Measurements from ENCODE around the gene TEN1.

DNA sequence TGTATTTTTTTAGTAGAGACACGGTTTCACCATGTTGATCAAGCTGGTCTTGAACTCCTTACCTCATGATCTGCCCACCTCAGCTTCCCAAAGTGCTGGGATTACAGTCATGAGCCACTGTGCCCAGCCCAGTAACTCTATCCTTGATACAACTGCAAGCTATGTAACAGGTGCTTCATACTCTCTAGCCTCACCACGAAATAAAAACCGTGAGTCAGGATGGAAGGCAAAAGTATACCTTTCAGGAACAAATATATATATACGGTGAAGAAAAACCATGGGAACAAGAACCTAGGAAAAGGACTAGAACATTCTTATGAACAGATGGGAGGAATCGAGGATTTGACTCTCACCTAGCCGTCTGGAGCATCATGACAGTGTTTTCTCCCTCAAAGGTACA lies 28.6 kb upstream of the TEN1 start:
- TF ChIP-seq POLR2A (IDR thresholded peaks at IDR 0.05; ENCODE audit: low read length) (no peak), GATA1 (IDR thresholded peaks at IDR 0.05; ENCODE audit: low read depth, low read length) (no peak)
